Measurements from ENCODE around the gene NIPA2. TPM values are rescaled to one million over a fixed set of nuclear protein-coding genes. Genes with fewer than 3 reads are reported as not detected.
A peak's percentile ranks its signal among the peaks of the same experiment; 100 is the strongest.

NIPA2 gene
- total RNA-seq, 1 donor from 2014 or later = 79.3 TPM

DNA sequence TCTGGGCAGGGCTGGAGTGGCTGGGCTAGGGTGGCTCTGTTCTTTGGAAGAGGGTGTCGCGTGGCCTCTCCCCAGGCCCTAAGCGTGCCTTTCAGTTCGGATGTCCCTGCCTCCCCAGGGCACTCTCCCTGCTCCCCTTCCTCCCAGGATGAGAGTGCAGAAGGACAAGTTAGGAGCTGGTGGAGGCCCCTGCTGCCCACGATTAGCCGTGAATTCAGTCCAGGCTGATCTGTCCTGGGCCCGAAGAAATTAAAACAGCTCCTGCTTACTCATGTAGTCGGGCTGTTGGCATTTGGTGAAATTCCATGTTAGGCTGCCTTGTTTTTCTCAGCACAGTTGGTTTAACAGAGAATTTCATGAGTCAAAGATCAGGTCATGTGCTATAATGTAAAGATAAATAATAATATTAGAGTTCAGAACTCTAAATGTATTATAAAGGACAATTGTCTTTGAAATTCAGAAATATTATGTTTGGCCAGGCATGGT, 27.6 kb upstream of the NIPA2 start:
- DNase-seq = no peak
- H3K27ac Mint-ChIP-seq = no peak overlapping the region
- peaks cover 16% of the 10 kb centered on the region for H3K36me3 Mint-ChIP-seq (ENCODE audit: low read depth)
- no peak overlapping the region for H3K4me3 Mint-ChIP-seq
- no peaks in the 10 kb centered on the region for H3K9me3 Mint-ChIP-seq
- no peaks in the 10 kb centered on the region for H3K27me3 Mint-ChIP-seq
- intact Hi-C loops (cut with micrococcal nuclease) = no loop called here
- H3K4me1 Mint-ChIP-seq = peaks cover 6% of the 10 kb centered on the region

GRCh38 chr15:22811640-22812039, 26.8 kb upstream of the NIPA2 start:
- H3K36me3 Mint-ChIP-seq (ENCODE audit: low read depth) = peaks cover 17% of the 10 kb centered on the region
- H3K9me3 Mint-ChIP-seq = no peaks in the 10 kb centered on the region
- intact Hi-C loops (cut with micrococcal nuclease) = no loop called here
- H3K4me1 Mint-ChIP-seq = peaks cover 1% of the 10 kb centered on the region
- DNase-seq = no peak
- H3K27me3 Mint-ChIP-seq = no peaks in the 10 kb centered on the region
- no peak overlapping the region for H3K27ac Mint-ChIP-seq
- H3K4me3 Mint-ChIP-seq = no peak overlapping the region

DNA sequence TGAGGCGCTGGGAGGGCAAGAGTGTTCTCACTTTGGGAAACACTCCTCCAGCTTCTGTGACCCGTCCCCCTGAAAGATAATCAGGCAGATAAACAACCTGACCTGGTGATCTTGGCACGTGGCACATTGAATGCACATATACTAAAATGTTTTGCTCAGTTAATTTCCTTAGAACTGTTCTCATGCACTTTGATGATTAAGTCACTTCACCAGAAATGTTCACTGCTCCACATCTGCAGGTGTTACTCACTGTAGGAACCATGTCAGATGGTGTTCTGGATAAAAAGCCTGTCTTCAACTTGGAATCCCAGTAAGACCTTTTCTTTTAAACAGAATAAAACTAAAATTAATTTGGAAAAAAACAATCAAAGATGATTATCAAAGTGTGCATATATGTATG, 24.6 kb upstream of the NIPA2 start:
- DNase-seq = no peak
- Mint-ChIP-seq H3K36me3 (ENCODE audit: low read depth) (peaks cover 22% of the 10 kb centered on the region), H3K4me3 (no peak overlapping the region), H3K4me1 (peaks cover 6% of the 10 kb centered on the region), H3K27ac (no peak overlapping the region), H3K9me3 (no peaks in the 10 kb centered on the region), H3K27me3 (no peaks in the 10 kb centered on the region)
- intact Hi-C loops (cut with micrococcal nuclease) = no loop called here

DNA sequence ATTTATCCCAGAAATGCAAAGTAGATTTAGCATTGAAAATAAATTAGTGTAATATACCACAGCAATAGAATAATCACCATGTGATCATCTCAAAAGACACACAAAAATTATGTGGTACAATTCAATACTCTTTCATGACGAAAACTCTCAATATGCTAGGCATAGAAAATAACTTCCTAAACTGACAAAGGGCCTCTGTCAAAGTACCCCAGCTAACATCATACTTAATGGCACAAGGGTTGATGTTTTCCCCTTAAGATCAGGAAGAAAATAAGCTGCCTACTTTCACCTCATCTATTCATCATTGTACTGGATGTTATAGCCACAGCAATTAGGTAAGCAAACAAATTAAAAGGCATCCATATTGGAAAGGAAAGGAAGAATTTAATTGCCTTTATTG, 22.7 kb upstream of the NIPA2 start:
- no peaks in the 10 kb centered on the region for H3K9me3 Mint-ChIP-seq

GRCh38 chr15:22819651-22820050, 18.8 kb upstream of the NIPA2 start:
- Mint-ChIP-seq H3K9me3 (no peaks in the 10 kb centered on the region), H3K4me1 (peaks cover 6% of the 10 kb centered on the region), H3K27ac (no peak overlapping the region), H3K36me3 (ENCODE audit: low read depth) (peaks cover 30% of the 10 kb centered on the region), H3K27me3 (no peaks in the 10 kb centered on the region), H3K4me3 (no peak overlapping the region)
- intact Hi-C loops (cut with micrococcal nuclease) = no loop called here
- no peak for DNase-seq

More for the DNA sequence above, 22.7 kb upstream of the NIPA2 start:
- Mint-ChIP-seq H3K27me3 (no peaks in the 10 kb centered on the region), H3K27ac (no peak overlapping the region), H3K4me3 (no peak overlapping the region), H3K4me1 (peaks cover 6% of the 10 kb centered on the region), H3K36me3 (ENCODE audit: low read depth) (peaks cover 22% of the 10 kb centered on the region)
- intact Hi-C loops (cut with micrococcal nuclease) = no loop called here
- DNase-seq = no peak

GRCh38 chr15:22823495-22824128, 14.9 kb upstream of the NIPA2 start:
- Mint-ChIP-seq H3K4me1 (no peaks in the 10 kb centered on the region), H3K4me3 (no peak overlapping the region), H3K36me3 (ENCODE audit: low read depth) (peaks cover 27% of the 10 kb centered on the region), H3K27me3 (no peaks in the 10 kb centered on the region), H3K9me3 (no peaks in the 10 kb centered on the region), H3K27ac (no peak overlapping the region)
- intact Hi-C loops (cut with micrococcal nuclease) = no loop called here
- DNase-seq = no peak

DNA sequence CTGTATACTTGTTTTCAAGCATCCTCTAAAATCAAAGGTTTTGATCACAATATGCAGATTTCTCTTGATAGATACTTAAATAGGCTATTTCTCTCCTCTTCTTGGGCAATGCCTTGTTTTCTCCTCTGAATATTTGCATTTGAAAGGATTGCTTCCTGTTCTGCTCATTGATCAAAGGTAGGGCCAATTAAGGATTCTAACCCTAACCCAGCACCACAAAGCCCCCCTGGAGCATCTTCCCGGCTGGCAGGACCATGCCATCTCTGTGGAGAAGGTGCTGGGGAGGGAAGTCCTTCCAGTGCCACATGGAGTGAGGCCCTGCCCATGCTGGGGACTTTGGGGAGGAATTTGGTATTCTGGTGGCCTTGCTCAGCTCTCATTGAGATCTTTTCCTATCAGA, 11.3 kb upstream of the NIPA2 start:
- no peak for DNase-seq
- Mint-ChIP-seq H3K4me3 (no peak overlapping the region), H3K4me1 (no peaks in the 10 kb centered on the region), H3K27ac (no peak overlapping the region), H3K27me3 (no peaks in the 10 kb centered on the region), H3K36me3 (ENCODE audit: low read depth) (peaks cover 21% of the 10 kb centered on the region), H3K9me3 (no peaks in the 10 kb centered on the region)
- intact Hi-C loops (cut with micrococcal nuclease) = no loop called here

DNA sequence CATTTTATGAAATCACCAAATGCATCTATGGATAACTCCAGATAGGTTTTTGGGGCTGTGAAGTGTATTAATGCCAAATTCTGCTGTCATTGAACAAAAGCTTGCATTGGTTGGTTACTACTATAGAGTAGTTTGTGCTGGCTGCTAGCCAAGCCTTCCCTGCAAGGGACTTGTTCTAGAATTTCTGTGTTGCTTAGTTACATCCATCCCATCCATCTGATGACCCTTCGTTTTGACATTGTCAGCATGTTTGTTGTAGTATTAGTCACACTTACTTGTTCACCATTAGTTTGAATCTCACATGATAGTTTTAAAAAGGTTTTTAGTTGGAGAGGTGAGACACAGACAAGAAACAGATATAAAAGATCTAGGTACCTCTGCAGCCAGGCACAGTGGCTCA, 7.0 kb upstream of the NIPA2 start:
- H3K27me3 Mint-ChIP-seq = peaks cover 9% of the 10 kb centered on the region
- no peak overlapping the region for H3K27ac Mint-ChIP-seq
- no peaks in the 10 kb centered on the region for H3K4me1 Mint-ChIP-seq
- no peak for DNase-seq
- H3K9me3 Mint-ChIP-seq = no peaks in the 10 kb centered on the region
- intact Hi-C loops (cut with micrococcal nuclease) = no loop called here
- no peak overlapping the region for H3K4me3 Mint-ChIP-seq
- H3K36me3 Mint-ChIP-seq (ENCODE audit: low read depth) = peaks cover 5% of the 10 kb centered on the region

DNA sequence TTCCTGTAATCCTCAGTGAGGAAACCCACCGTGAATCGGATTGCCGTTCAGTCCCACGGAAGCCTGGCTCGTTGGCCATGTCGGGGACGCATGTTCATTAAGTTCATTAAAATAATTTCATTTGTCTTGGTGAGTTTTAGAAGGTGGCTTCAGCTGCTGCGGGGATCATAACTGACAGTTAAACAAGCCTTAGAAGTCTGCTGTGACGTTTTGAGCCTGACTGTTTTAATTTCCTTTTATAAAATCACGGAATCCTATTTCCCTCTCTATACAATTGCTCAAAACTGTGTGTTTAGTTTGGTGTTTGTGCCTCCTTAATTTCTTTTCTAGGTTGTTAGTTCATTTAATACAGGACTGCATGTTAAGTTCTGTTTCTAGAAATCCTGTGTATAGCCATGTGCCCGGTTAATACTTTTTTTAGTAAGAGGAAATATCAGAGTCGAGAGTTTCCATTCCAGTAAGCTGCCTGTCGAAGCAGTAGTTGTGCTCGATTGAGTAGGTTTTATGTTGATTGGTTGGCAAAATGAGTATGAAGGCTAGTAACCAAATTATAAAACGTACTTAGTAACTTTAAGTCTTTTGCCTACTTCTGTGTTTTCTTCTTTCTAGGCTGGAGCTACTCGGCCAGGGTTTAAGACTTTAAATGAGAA, 705 bp downstream of the NIPA2 start:
- peak overlapping the region; percentile 95 for H3K27ac Mint-ChIP-seq
- peaks cover 7% of the 10 kb centered on the region for H3K27me3 Mint-ChIP-seq
- intact Hi-C loops (cut with micrococcal nuclease) = loop anchor here (2.0 kb wide), 1 partner anchor 42 kb away; no protein-coding TSS in a partner anchor
- H3K36me3 Mint-ChIP-seq (ENCODE audit: low read depth) = peaks cover 19% of the 10 kb centered on the region
- peak overlapping the region; percentile 98 for H3K4me3 Mint-ChIP-seq
- H3K4me1 Mint-ChIP-seq = peaks cover 22% of the 10 kb centered on the region
- no peaks in the 10 kb centered on the region for H3K9me3 Mint-ChIP-seq
- DNase-seq = no peak

DNA sequence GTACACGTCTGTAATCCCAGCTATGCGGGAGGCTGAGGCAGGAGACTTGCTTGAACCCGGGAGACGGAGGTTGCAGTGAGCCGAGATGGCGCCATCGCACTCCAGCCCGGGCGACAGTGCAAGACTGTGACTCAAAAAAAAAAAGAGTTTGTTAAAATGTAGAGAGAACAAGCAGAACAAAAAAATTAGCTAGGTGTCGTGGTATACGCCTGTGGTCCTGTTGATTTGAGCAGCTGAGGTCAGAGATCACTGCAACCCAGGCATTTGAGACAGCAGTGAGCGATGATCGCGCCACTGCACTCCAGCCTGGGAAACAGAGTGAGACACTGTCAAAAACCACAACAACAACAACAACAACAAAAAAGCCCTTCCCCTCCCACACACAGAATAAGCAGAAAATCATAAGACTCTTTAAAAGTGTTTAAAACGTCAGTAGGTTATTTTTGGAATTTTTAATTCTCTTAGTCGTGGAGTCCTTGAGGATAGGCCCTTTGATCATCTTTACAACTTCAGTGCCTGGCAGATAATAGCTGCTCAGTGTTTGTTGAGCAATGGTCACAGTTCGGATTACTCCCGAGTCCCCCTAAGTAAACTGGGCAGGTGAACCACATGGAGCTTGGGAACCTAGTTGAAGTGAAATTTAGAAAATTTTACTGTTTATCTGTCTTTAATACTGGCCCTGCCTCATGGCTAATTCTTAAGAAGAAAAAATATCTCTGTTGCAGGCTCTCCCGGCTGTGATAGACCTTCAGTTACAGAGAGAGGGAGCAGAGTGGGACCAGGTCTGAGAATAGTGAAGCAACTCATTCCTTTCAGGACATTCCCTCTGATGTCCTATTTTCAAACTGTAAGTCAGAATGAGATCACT, 6.2 kb downstream of the NIPA2 start:
- Mint-ChIP-seq H3K4me1 (peaks cover 28% of the 10 kb centered on the region), H3K27ac (no peak overlapping the region), H3K36me3 (ENCODE audit: low read depth) (peaks cover 45% of the 10 kb centered on the region), H3K4me3 (no peak overlapping the region), H3K27me3 (no peaks in the 10 kb centered on the region), H3K9me3 (no peaks in the 10 kb centered on the region)
- DNase-seq = no peak
- intact Hi-C loops (cut with micrococcal nuclease) = no loop called here

DNA sequence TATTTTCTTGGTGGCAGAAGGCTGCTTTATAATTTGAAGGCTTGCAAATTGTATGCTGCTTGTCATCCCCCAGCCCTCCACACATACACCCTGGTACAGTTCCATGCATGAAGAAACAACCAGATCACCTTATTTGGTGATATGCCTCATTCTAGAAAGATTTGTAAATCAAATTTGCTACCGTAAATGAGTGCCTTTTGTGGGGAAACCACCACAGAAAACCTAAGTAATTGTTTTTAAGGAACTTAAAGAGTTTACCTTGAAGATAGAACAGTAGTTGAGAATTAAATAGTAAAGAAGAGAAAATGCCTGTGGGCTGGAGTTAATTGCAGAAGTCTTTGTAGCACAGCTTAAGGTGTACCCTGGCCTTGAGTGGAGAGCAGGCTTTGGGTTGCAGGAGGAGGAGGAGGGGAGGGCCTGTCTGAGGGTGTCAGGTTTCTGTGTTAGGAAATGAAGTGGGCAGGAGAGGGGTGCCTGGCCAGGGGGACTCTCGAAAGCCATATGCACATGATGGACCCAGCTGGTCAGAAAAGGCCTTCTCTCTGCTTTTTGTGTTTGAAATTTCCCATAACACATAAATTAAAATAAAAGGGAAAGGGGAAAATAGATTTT, 6.9 kb downstream of the NIPA2 start:
- H3K4me3 Mint-ChIP-seq = no peak overlapping the region
- no peaks in the 10 kb centered on the region for H3K9me3 Mint-ChIP-seq
- DNase-seq = no peak
- H3K27ac Mint-ChIP-seq = no peak overlapping the region
- intact Hi-C loops (cut with micrococcal nuclease) = no loop called here
- peaks cover 43% of the 10 kb centered on the region for H3K36me3 Mint-ChIP-seq (ENCODE audit: low read depth)
- H3K27me3 Mint-ChIP-seq = no peaks in the 10 kb centered on the region
- H3K4me1 Mint-ChIP-seq = peaks cover 32% of the 10 kb centered on the region

GRCh38 chr15:22846073-22846472, 7.6 kb downstream of the NIPA2 start:
- no peak for DNase-seq
- Mint-ChIP-seq H3K4me1 (peaks cover 30% of the 10 kb centered on the region), H3K4me3 (no peak overlapping the region), H3K27me3 (no peaks in the 10 kb centered on the region), H3K27ac (no peak overlapping the region), H3K9me3 (no peaks in the 10 kb centered on the region), H3K36me3 (ENCODE audit: low read depth) (peaks cover 44% of the 10 kb centered on the region)
- intact Hi-C loops (cut with micrococcal nuclease) = no loop called here

- no peak for DNase-seq
- H3K27ac Mint-ChIP-seq = no peak overlapping the region
- peaks cover 19% of the 10 kb centered on the region for H3K4me1 Mint-ChIP-seq
Measured at GRCh38 chr15:22850055-22850454, 11.6 kb downstream of the NIPA2 start.

DNA sequence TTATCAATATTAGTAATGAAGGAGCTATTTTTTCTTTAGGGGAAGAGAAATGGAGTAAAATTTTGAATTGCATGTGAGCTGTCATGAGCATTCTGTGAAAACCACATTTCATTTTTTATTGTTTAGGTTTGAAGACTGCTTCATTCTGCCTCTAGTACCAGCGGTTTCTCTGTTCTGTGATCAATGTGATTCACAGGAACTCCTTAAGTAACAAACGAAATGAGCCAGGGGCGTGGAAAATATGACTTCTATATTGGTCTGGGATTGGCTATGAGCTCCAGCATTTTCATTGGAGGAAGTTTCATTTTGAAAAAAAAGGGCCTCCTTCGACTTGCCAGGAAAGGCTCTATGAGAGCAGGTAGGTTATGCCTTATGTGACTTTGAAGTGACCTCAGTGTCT, 13.0 kb downstream of the NIPA2 start:
- Mint-ChIP-seq H3K27ac (no peak overlapping the region), H3K4me3 (no peak overlapping the region), H3K4me1 (peaks cover 18% of the 10 kb centered on the region), H3K27me3 (no peaks in the 10 kb centered on the region), H3K36me3 (ENCODE audit: low read depth) (peaks cover 39% of the 10 kb centered on the region), H3K9me3 (no peaks in the 10 kb centered on the region)
- DNase-seq = no peak
- intact Hi-C loops (cut with micrococcal nuclease) = no loop called here

More at GRCh38 chr15:22850055-22850454, 11.6 kb downstream of the NIPA2 start:
- Mint-ChIP-seq H3K9me3 (no peaks in the 10 kb centered on the region), H3K36me3 (ENCODE audit: low read depth) (peaks cover 41% of the 10 kb centered on the region), H3K4me3 (no peak overlapping the region), H3K27me3 (no peaks in the 10 kb centered on the region)
- intact Hi-C loops (cut with micrococcal nuclease) = no loop called here
